ENCODE results near the gene SPDYC. TPM values are rescaled to one million over a fixed set of nuclear protein-coding genes. Genes with fewer than 3 reads are reported as not detected.
"Not testable (repeated sequence)": the region's sequence is repeated elsewhere in the genome, so short reads cannot be mapped to it uniquely, and the experiment has no call there.

Gene SPDYC
- total and polyA plus RNA-seq, 7 experiments from 2014 or later, result not detected

GRCh38 chr11:65165410-65166317 lies 4.4 kb upstream of the SPDYC start:
- H3K36me3 ChIP-seq (ENCODE audit: control insufficient read depth in 2 of 3, insufficient read depth in 3 of 3, low read length in 3 of 3), result no peaks in the 10 kb centered on the region
- intact Hi-C loops (cut with micrococcal nuclease), result no loop called here
- ATAC-seq, result no peak
- Mint-ChIP-seq H3K27me3 (peaks cover 0 to 3% (median 0%) of the 10 kb centered on the region in 5 donors), H3K4me1 (peaks cover 0 to 11% (median 5%) of the 10 kb centered on the region in 7 donors), H3K36me3 (no peaks in the 10 kb centered on the region), H3K9me3 (no peaks in the 10 kb centered on the region), H3K27ac (peak overlapping the region in 1 of 9 donors; percentile 36), H3K4me3 (no peak overlapping the region)
- H3K4me3 ChIP-seq (ENCODE audit: low read length), result no peak overlapping the region
- CTCF ChIA-PET, result no interaction called here
- H3K27me3 ChIP-seq (ENCODE audit: control insufficient read depth in 2 of 2, insufficient read depth in 2 of 2, low read length in 2 of 2), result no peaks in the 10 kb centered on the region
- H3K9me3 ChIP-seq (ENCODE audit: control insufficient read depth in 2 of 3, low read length in 3 of 3), result no peaks in the 10 kb centered on the region
- H3K27ac ChIP-seq (ENCODE audit: low read depth, low read length), result no peak overlapping the region
- POLR2A ChIA-PET, result no interaction called here
- H3K4me1 ChIP-seq (ENCODE audit: control insufficient read depth in 2 of 2, insufficient read depth in 2 of 2, low read length in 2 of 2), result no peaks in the 10 kb centered on the region
- no peak for DNase-seq

- POLR2A ChIA-PET, result no interaction called here
- H3K9me3 ChIP-seq (ENCODE audit: control insufficient read depth in 2 of 3, low read length in 3 of 3), result no peaks in the 10 kb centered on the region
- no peaks in the 10 kb centered on the region for H3K27me3 Mint-ChIP-seq
- no peaks in the 10 kb centered on the region for H3K4me1 ChIP-seq (ENCODE audit: control insufficient read depth in 2 of 2, insufficient read depth in 2 of 2, low read length in 2 of 2)
- H3K36me3 ChIP-seq (ENCODE audit: control insufficient read depth in 2 of 3, insufficient read depth in 3 of 3, low read length in 3 of 3), result no peaks in the 10 kb centered on the region
- ATAC-seq, result no peak
- H3K27ac Mint-ChIP-seq, result no peak overlapping the region
- no peak overlapping the region for H3K4me3 ChIP-seq (ENCODE audit: low read length)
- no peak overlapping the region for H3K27ac ChIP-seq (ENCODE audit: low read depth, low read length)
- no peaks in the 10 kb centered on the region for H3K27me3 ChIP-seq (ENCODE audit: control insufficient read depth in 2 of 2, insufficient read depth in 2 of 2, low read length in 2 of 2)
- H3K36me3 Mint-ChIP-seq, result no peaks in the 10 kb centered on the region
- no peaks in the 10 kb centered on the region for H3K9me3 Mint-ChIP-seq
- DNase-seq, result no peak
- no peak overlapping the region for H3K4me3 Mint-ChIP-seq
- H3K4me1 Mint-ChIP-seq, result peaks cover 0 to 11% (median 5%) of the 10 kb centered on the region in 7 donors
- CTCF ChIA-PET, result interaction anchor here (0.6 kb wide), 1 partner anchor 18 kb away, joined by 3 read pairs; no protein-coding TSS in a partner anchor
- intact Hi-C loops (cut with micrococcal nuclease), result no loop called here
Observed at GRCh38 chr11:65166893-65167292, 3.1 kb upstream of the SPDYC start.

GRCh38 chr11:65167656-65168055 lies 2.4 kb upstream of the SPDYC start:
- intact Hi-C loops (cut with micrococcal nuclease), result no loop called here
- ATAC-seq (no peak), DNase-seq (no peak)
- Mint-ChIP-seq H3K4me1 (peaks cover 0 to 11% (median 5%) of the 10 kb centered on the region in 7 donors), H3K27ac (no peak overlapping the region), H3K36me3 (no peaks in the 10 kb centered on the region), H3K9me3 (no peaks in the 10 kb centered on the region), H3K27me3 (no peaks in the 10 kb centered on the region), H3K4me3 (no peak overlapping the region)
- H3K36me3 ChIP-seq (ENCODE audit: control insufficient read depth in 2 of 3, insufficient read depth in 3 of 3, low read length in 3 of 3), result no peaks in the 10 kb centered on the region
- H3K4me1 ChIP-seq (ENCODE audit: control insufficient read depth in 2 of 2, insufficient read depth in 2 of 2, low read length in 2 of 2), result no peaks in the 10 kb centered on the region
- POLR2A ChIA-PET, result no interaction called here
- no peaks in the 10 kb centered on the region for H3K9me3 ChIP-seq (ENCODE audit: control insufficient read depth in 2 of 3, low read length in 3 of 3)
- no peak overlapping the region for H3K4me3 ChIP-seq (ENCODE audit: low read length)
- H3K27ac ChIP-seq (ENCODE audit: low read depth, low read length), result no peak overlapping the region
- CTCF ChIA-PET, result interaction anchor here (0.6 kb wide), 1 partner anchor 19 kb away, joined by 3 read pairs; no protein-coding TSS in a partner anchor
- H3K27me3 ChIP-seq (ENCODE audit: control insufficient read depth in 2 of 2, insufficient read depth in 2 of 2, low read length in 2 of 2), result no peaks in the 10 kb centered on the region

- no peak overlapping the region for H3K4me3 ChIP-seq (ENCODE audit: low read length)
- CTCF ChIA-PET, result interaction anchor here (0.6 kb wide), 1 partner anchor 14 kb away, joined by 3 read pairs; no protein-coding TSS in a partner anchor
- H3K9me3 Mint-ChIP-seq, result no peaks in the 10 kb centered on the region
- no peaks in the 10 kb centered on the region for H3K27me3 Mint-ChIP-seq
- ATAC-seq (peak; percentile 63), DNase-seq (no peak)
- H3K36me3 Mint-ChIP-seq, result no peaks in the 10 kb centered on the region
- H3K27ac Mint-ChIP-seq, result peak overlapping the region in 4 of 9 donors; percentile 11 to 88 (median 26)
- POLR2A ChIA-PET, result interaction anchor here (0.7 kb wide), 1 partner anchor 1131 kb away, joined by 3 read pairs; no protein-coding TSS in a partner anchor
- H3K4me1 Mint-ChIP-seq, result peaks cover 0 to 11% (median 5%) of the 10 kb centered on the region in 7 donors
- no peaks in the 10 kb centered on the region for H3K9me3 ChIP-seq (ENCODE audit: control insufficient read depth in 2 of 3, low read length in 3 of 3)
- intact Hi-C loops (cut with micrococcal nuclease), result no loop called here
- no peak overlapping the region for H3K27ac ChIP-seq (ENCODE audit: low read depth, low read length)
- no peaks in the 10 kb centered on the region for H3K4me1 ChIP-seq (ENCODE audit: control insufficient read depth in 2 of 2, insufficient read depth in 2 of 2, low read length in 2 of 2)
- no peaks in the 10 kb centered on the region for H3K27me3 ChIP-seq (ENCODE audit: control insufficient read depth in 2 of 2, insufficient read depth in 2 of 2, low read length in 2 of 2)
- H3K36me3 ChIP-seq (ENCODE audit: control insufficient read depth in 2 of 3, insufficient read depth in 3 of 3, low read length in 3 of 3), result no peaks in the 10 kb centered on the region
- peak overlapping the region in 1 of 10 donors; percentile 25 for H3K4me3 Mint-ChIP-seq
Observed at GRCh38 chr11:65169164-65169641, 830 bp upstream of the SPDYC start.

DNA sequence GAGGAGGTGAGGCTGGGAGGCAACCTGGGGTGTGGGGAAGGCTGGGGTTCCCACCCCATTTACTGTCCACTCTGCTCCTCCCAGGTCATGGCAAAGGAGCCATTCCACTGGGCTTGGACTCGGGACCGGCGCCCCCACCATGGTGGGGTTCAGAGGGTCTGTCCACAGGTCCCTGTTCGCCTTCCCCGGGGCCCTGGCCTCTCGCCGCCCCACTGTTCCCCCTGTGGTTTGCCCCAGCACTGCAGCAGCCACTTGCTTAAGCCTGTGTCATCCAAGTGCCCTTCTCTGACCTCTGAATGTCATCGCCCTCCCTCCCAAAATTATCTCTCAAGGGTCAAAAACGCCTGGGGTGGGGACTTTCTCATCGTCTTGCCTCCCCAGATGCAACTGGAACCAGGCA lies 2.6 kb downstream of the SPDYC start:
- Mint-ChIP-seq H3K36me3 (no peaks in the 10 kb centered on the region), H3K4me3 (no peak overlapping the region), H3K27me3 (peaks cover 0 to 2% (median 0%) of the 10 kb centered on the region in 5 donors), H3K4me1 (peaks cover 0 to 11% (median 5%) of the 10 kb centered on the region in 7 donors), H3K9me3 (no peaks in the 10 kb centered on the region), H3K27ac (no peak overlapping the region)
- ATAC-seq (no peak), DNase-seq (no peak)
- Histone ChIP-seq H3K27ac (ENCODE audit: low read depth, low read length) (no peak overlapping the region), H3K4me3 (ENCODE audit: low read length) (no peak overlapping the region), H3K27me3 (ENCODE audit: control insufficient read depth in 2 of 2, insufficient read depth in 2 of 2, low read length in 2 of 2) (no peaks in the 10 kb centered on the region), H3K9me3 (ENCODE audit: control insufficient read depth in 2 of 3, low read length in 3 of 3) (no peaks in the 10 kb centered on the region), H3K36me3 (ENCODE audit: control insufficient read depth in 2 of 3, insufficient read depth in 3 of 3, low read length in 3 of 3) (no peaks in the 10 kb centered on the region), H3K4me1 (ENCODE audit: control insufficient read depth in 2 of 2, insufficient read depth in 2 of 2, low read length in 2 of 2) (no peaks in the 10 kb centered on the region)
- ChIA-PET POLR2A (no interaction called here), CTCF (no interaction called here)
- intact Hi-C loops (cut with micrococcal nuclease), result no loop called here

- H3K36me3 Mint-ChIP-seq; H3K9me3 ChIP-seq (ENCODE audit: control insufficient read depth in 2 of 3, low read length in 3 of 3); DNase-seq; H3K27me3 ChIP-seq (ENCODE audit: control insufficient read depth in 2 of 2, insufficient read depth in 2 of 2, low read length in 2 of 2); H3K4me3 Mint-ChIP-seq; CTCF ChIA-PET; H3K4me1 ChIP-seq (ENCODE audit: control insufficient read depth in 2 of 2, insufficient read depth in 2 of 2, low read length in 2 of 2); H3K4me3 ChIP-seq (ENCODE audit: low read length); H3K27ac ChIP-seq (ENCODE audit: low read depth, low read length); H3K27ac Mint-ChIP-seq; ATAC-seq; H3K36me3 ChIP-seq (ENCODE audit: control insufficient read depth in 2 of 3, insufficient read depth in 3 of 3, low read length in 3 of 3); intact Hi-C loops (cut with micrococcal nuclease); H3K4me1 Mint-ChIP-seq; H3K9me3 Mint-ChIP-seq: not testable (repeated sequence)
- POLR2A ChIA-PET, result interaction anchor here (0.6 kb wide), 1 partner anchor 996 kb away, joined by 4 read pairs; no protein-coding TSS in a partner anchor
- H3K27me3 Mint-ChIP-seq, result peaks cover 0 to 20% (median 0%) of the 10 kb centered on the region in 5 donors
Observed at GRCh38 chr11:65174571-65175010, 4.6 kb downstream of the SPDYC start.
